22Rv1 (cell line): ENCODE measurements around the gene ABCD3.
A peak's percentile ranks its signal among the peaks of the same experiment; 100 is the strongest.

Experiments used
- H3K27ac ChIP-seq: fragments of 450-650 bp; 2 replicates; pipeline ENCODE4 v1.5.1; 2017
- ZFX ChIP-seq: fragments of 450-650 bp; IDR thresholded peaks from 2 replicates; pipeline ENCODE4 v1.6.1; 2017; ENCODE audit warnings: antibody characterized with exemption, borderline replicate concordance
- TF ChIP-seq, protein P1 (sequence below): fragments of 450-650 bp; IDR thresholded peaks from 2 replicates; pipeline ENCODE4 v1.5.1; 2017; ENCODE audit warnings: mild to moderate bottlenecking

Gene ABCD3

DNA sequence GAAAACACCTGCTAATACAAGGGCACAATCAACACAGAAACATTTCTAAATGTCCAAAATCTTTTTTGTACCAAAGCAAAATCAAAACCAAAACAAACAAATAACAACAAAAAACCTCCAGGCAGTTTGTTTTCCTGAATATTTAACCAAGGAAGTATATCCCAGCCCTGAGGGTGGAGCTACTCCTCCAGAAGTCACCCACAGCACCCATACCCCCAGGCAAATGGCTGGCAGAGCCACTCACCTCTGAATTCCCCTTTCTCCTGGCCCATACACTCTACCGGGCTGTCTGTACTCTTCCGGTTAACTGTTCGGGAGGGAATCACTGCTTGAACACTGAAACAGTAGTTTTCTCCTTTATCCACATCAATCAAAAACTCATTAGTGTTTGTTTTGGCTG, 113.9 kb downstream of the ABCD3 start:
- TF ChIP-seq, protein P1, sequence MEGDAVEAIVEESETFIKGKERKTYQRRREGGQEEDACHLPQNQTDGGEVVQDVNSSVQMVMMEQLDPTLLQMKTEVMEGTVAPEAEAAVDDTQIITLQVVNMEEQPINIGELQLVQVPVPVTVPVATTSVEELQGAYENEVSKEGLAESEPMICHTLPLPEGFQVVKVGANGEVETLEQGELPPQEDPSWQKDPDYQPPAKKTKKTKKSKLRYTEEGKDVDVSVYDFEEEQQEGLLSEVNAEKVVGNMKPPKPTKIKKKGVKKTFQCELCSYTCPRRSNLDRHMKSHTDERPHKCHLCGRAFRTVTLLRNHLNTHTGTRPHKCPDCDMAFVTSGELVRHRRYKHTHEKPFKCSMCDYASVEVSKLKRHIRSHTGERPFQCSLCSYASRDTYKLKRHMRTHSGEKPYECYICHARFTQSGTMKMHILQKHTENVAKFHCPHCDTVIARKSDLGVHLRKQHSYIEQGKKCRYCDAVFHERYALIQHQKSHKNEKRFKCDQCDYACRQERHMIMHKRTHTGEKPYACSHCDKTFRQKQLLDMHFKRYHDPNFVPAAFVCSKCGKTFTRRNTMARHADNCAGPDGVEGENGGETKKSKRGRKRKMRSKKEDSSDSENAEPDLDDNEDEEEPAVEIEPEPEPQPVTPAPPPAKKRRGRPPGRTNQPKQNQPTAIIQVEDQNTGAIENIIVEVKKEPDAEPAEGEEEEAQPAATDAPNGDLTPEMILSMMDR, result peak; percentile 46
- no peak for TF ChIP-seq ZFX
- H3K27ac ChIP-seq, result 0 out of 2 replicates have a peak overlapping the region, but pooled peaks have one; percentile 10

DNA sequence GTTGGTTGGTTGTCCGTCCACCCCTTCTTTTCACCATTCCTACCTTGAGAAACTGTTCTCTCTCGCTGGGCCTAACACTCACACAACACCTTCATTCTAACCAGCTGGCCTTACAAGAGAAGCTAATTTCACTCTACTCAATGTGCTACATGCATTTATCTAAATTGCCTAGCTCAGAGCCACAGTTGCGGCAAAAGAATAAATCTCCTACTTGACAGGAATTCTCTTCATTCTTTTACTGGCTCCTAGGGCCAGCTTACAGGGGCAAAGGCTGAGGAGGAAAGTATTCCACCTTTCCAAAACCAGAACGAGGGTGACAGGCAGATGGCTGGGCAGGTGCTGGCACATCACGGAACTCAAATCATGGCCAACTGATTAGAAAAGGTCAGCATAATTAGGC, 116.9 kb downstream of the ABCD3 start:
- TF ChIP-seq, protein P1, result no peak
- no peak for TF ChIP-seq ZFX
- H3K27ac ChIP-seq, result peak overlapping the region; percentile 37; the same call in 1 of the 2 replicates

DNA sequence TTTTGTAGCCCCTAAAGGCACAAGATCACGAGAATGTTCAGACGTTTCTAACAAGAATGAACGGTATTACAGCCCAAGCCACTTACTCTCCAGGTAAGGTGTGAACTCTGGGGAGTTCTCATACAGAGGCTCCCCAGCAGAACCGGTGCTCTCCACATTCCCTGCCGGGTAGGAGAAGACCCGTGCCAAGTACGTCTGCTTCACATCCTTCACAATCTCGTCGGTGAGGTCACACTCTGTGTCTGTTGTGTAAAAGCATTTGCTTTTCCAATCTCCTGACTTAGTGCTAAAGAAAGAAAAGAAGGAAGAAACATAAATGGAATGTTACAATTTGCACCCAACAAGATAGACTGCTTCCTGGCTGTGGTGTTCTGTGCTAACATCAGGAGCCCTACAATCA, 117.7 kb downstream of the ABCD3 start:
- no peak overlapping the region for H3K27ac ChIP-seq
- TF ChIP-seq ZFX, result no peak
- TF ChIP-seq, protein P1, result no peak

DNA sequence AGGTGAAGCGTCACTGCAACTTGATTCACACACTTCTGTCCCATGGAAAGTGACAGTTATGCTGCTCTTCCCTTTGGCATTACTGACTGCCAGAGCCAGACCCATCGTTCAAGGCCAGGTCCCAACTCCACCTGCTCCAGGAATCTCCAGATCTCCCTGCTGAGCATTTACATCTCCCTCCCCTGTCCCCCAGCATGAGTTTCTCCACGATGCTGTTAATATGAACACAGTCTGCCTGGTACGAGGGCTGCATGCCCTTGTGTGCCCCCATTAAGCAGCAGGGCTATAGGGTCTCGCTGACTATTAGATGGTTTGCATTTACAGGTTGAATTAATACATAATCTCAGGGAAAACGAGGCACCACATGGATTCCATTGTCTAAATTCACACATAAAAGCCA, 119.1 kb downstream of the ABCD3 start:
- H3K27ac ChIP-seq, result no peak overlapping the region
- TF ChIP-seq, protein P1, result no peak
- TF ChIP-seq ZFX, result no peak

DNA sequence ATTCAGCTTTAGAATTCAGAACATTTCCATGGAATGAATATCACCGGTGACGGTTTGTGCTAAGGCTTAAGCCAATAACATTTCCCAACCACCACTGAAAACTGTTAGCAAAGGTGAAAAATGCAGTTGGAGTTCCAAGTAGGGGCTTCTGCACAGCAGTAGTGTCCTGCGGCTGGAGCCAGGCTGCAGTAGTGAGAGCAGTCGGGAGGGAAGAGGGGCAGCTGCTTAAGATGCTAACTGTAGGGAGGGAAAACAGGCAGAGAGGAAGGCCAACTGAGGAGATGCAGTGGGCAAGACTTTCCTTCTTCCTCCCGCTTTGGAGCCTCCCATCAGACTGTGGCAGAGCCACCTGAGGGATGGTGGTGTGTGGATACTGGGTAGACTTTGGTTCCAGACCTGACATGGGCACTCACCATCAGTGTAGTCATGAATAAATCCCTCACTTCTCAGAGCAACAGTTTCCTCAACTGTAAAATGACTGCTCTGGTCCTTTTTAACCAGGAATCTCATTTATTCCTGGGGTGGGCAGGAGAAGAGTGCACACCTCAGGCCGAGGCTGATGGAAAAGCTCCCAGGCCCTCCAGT, 120.1 kb downstream of the ABCD3 start:
- no peak overlapping the region for H3K27ac ChIP-seq
- TF ChIP-seq ZFX, result no peak
- TF ChIP-seq, protein P1, result no peak

DNA sequence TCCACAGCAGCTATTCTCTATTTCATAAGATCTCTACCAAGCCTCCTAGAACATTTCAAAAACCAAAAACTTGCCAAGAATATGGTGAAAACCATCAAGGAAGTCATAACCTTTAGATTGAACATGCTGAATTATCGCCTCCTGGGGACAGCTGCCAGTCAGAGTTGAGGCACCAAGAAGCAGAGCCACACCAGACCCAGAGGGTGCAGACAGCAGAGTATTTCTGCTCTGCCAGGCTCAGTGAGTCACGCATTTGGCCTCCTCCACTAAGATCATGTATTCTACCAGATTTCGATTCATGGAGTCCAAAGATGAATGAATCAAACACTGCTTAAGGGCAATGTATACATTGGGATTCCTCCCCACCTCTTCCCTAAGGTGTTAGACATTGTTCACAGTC, 121.3 kb downstream of the ABCD3 start:
- TF ChIP-seq, protein P1, result no peak
- TF ChIP-seq ZFX, result no peak
- H3K27ac ChIP-seq, result 0 out of 2 replicates have a peak overlapping the region, but pooled peaks have one; percentile 4

DNA sequence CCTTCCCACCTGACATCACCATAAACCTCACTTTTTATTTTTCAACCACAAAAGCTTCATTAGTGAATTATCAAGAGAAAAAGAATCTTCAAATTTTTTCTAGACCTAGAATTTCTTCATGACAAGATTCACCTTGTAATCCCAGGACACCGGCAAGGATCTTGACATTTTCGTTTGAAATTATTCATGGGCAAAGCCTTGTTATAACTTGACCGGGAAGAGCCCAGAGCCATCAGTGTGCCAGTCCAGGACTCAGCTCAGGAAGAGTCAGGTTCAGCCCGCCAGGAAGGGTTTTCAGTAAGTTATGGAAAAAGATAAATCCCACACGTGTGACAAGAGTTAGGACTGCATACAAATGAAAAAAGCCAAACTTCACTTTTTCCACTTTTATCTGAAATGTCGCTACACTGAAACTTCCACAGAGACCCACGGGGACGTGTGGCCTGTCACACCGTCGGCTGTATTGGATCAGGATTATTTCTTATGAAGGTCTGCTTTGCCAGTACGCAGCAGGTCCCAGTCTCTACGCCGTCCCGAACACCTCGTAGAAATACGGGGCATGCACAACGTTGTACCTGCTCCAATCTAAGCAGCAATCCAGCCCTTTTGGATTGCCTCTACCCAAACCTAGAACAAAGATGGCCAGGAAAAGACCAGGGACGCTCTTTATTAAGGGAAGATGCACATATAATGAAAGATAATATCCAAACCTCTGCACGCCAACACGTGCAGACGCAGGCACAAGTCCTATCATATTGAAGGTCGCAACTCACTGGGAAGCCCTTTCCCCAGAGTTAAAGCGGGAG, 122.5 kb downstream of the ABCD3 start:
- TF ChIP-seq ZFX, result no peak
- TF ChIP-seq, protein P1, result no peak
- peak overlapping the region; percentile 54; the same call in 1 of the 2 replicates for H3K27ac ChIP-seq
